ENCODE results near the gene PBLD.

Gene PBLD

DNA sequence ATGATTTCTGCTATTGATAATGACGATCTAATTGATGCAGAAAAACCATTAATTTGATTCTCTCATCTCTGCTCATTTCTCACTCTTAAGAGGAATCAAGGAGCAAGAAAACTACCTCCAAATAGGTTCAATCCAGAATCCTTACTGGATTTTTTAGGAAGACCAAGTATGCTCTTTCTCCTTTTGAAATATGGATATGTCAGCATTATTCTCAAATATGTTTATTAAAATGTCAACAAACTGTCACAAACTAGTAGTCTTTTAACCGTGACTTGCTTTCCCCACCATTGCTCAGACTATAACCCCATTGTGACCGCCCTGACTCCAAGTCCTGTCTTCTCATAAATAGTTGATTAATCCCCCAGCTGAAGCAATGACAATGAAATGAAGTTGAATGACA, 99.7 kb downstream of the PBLD start:
- no peak for DNase-seq (ENCODE audit: low spot score)
